HUES48 (cell line): ENCODE measurements around the gene SOWAHA.

ENCODE experiments used
- H3K27ac ChIP-seq: one replicate; pipeline ENCODE4 v1.7.0; 2013; ENCODE audit warnings: low read depth, low read length, inconsistent platforms
- H3K27me3 ChIP-seq: 2 replicates; pipeline ENCODE4 v1.6.1; 2013; ENCODE audit warnings: mild to moderate bottlenecking, low read length; ENCODE audit not compliant: control insufficient read depth, insufficient read depth
- H3K36me3 ChIP-seq: 2 replicates; pipeline ENCODE4 v1.6.1; 2013; ENCODE audit warnings: low read length; ENCODE audit not compliant: control insufficient read depth, insufficient read depth
- H3K4me1 ChIP-seq: 2 replicates; pipeline ENCODE4 v1.6.1; 2013; ENCODE audit warnings: mild to moderate bottlenecking, low read length; ENCODE audit not compliant: control insufficient read depth, insufficient read depth
- H3K4me3 ChIP-seq: 2 replicates; pipeline ENCODE4 v1.5.1; 2013; ENCODE audit warnings: mild to moderate bottlenecking, low read depth, low read length
- H3K9ac ChIP-seq: 2 replicates; pipeline ENCODE4 v1.6.1; 2013; ENCODE audit warnings: mild to moderate bottlenecking, low read depth, low read length, moderate library complexity
- H3K9me3 ChIP-seq: 2 replicates; pipeline ENCODE4 v1.6.1; 2013; ENCODE audit warnings: low read length; ENCODE audit not compliant: control insufficient read depth, insufficient read depth

The SOWAHA gene

GRCh38 chr5:132772291-132773070, 40.6 kb upstream of the SOWAHA start:
- H3K27me3 ChIP-seq = peaks cover 22% of the 10 kb centered on the region
- H3K4me3 ChIP-seq = no peak overlapping the region
- H3K9ac ChIP-seq = no peak overlapping the region

DNA sequence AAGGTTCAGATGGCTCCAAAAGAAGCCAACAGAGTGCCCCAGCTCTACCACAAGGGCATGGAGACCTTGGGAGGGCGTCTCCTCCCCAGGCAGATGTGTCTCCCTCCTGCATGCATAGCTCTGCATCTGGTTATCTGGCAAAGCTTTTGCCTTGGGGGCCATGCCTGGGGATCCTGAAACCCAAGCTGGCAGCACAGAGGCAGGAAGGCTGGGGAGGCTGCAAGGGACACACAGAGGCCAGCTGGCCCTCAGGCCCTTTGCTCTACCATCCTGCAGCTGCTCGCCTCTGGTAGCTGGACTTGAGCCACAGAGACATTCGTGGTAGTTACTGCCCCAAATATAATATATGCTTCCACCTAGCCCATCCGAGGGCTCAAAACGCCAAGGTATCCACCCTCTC, 40.0 kb upstream of the SOWAHA start:
- peaks cover 29% of the 10 kb centered on the region for H3K27me3 ChIP-seq
- H3K4me1 ChIP-seq = peaks cover 19% of the 10 kb centered on the region; the same call in 1 of the 2 replicates
- no peak overlapping the region for H3K9ac ChIP-seq
- H3K36me3 ChIP-seq = no peaks in the 10 kb centered on the region
- no peak overlapping the region for H3K4me3 ChIP-seq
- H3K27ac ChIP-seq = no peak overlapping the region
- no peaks in the 10 kb centered on the region for H3K9me3 ChIP-seq

More at GRCh38 chr5:132772291-132773070, 40.6 kb upstream of the SOWAHA start:
- H3K27ac ChIP-seq = no peak overlapping the region
- H3K36me3 ChIP-seq = no peaks in the 10 kb centered on the region
- H3K9me3 ChIP-seq = no peaks in the 10 kb centered on the region
- peaks cover 15% of the 10 kb centered on the region; the same call in 1 of the 2 replicates for H3K4me1 ChIP-seq

- H3K9ac ChIP-seq = no peak overlapping the region
- no peak overlapping the region for H3K4me3 ChIP-seq
- no peaks in the 10 kb centered on the region for H3K36me3 ChIP-seq
- H3K27me3 ChIP-seq = peaks cover 35% of the 10 kb centered on the region
- peaks cover 22% of the 10 kb centered on the region; the same call in 1 of the 2 replicates for H3K4me1 ChIP-seq
- no peak overlapping the region for H3K27ac ChIP-seq
- no peaks in the 10 kb centered on the region for H3K9me3 ChIP-seq
Observed at GRCh38 chr5:132773601-132774355, 39.3 kb upstream of the SOWAHA start.

DNA sequence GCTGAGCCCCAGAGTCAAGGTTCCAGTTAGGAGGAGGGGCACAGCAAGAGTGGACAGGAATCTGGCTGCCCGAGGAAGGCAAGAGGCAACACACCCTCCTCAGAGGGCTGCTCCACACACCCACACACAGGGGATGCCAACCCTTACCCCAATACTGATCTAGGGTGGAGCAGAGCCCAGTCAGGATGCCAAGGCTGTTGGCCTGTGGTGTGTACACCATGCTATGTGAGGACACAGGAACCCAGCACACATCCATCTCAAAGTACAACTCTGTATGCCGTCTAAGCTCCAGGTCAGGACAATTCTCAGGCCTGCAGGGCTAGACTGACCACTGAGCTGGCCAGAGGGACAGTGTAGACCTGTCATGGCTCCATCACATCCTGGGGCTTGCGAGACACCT, 38.7 kb upstream of the SOWAHA start:
- H3K27me3 ChIP-seq = peaks cover 42% of the 10 kb centered on the region
- no peak overlapping the region for H3K27ac ChIP-seq
- H3K4me1 ChIP-seq = peaks cover 22% of the 10 kb centered on the region; the same call in 1 of the 2 replicates
- H3K9me3 ChIP-seq = no peaks in the 10 kb centered on the region
- H3K36me3 ChIP-seq = no peaks in the 10 kb centered on the region
- H3K9ac ChIP-seq = no peak overlapping the region
- no peak overlapping the region for H3K4me3 ChIP-seq

GRCh38 chr5:132774896-132775295, 38.2 kb upstream of the SOWAHA start:
- Histone ChIP-seq H3K9ac (no peak overlapping the region), H3K9me3 (no peaks in the 10 kb centered on the region), H3K27me3 (peaks cover 47% of the 10 kb centered on the region), H3K36me3 (no peaks in the 10 kb centered on the region), H3K4me3 (no peak overlapping the region), H3K27ac (no peak overlapping the region), H3K4me1 (peaks cover 22% of the 10 kb centered on the region; the same call in 1 of the 2 replicates)

GRCh38 chr5:132775476-132775961, 37.6 kb upstream of the SOWAHA start:
- no peaks in the 10 kb centered on the region for H3K36me3 ChIP-seq
- no peak overlapping the region for H3K27ac ChIP-seq
- peak overlapping the region; percentile 77 for H3K4me3 ChIP-seq
- H3K4me1 ChIP-seq = peaks cover 22% of the 10 kb centered on the region; the same call in 1 of the 2 replicates
- H3K9me3 ChIP-seq = no peaks in the 10 kb centered on the region
- peaks cover 49% of the 10 kb centered on the region for H3K27me3 ChIP-seq
- no peak overlapping the region for H3K9ac ChIP-seq

DNA sequence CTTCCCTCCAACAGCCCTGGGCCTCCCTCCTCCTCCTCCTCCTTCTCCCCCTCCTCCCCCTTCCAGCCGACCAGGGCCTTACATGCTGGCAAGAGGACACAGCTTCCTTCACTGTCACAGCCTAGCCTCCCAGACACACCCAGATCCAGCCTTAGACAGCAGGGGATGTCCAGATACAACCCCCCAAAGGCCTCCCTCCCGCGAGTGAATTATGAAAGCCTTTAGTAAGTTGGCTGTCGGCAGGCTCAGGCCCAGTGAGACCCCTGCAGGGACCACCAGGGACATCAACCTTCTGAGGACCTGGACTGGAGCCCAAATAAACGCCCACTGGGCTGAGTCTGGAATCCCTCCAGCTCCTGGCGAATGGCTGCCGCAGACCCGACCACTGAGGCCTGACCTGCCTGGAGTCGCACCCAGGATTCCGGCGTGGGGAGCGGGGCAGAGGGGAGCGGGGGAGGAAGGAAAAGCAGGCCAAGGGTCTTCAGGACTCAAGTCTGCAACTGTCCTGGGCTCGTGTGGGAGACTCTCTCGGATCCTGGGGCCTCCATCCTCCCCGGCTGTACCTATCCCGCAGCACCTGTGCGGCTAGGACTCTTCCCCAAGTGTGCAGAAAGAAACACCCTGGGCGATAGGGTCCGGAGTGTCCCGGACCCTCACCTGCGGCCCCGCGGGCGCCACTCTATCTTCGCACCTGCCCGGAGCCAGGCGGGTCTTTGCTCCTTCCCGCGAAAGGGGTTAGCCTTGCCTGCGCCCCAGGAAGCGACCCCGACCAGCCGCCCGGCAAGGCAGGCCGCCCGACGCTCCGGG, 36.8 kb upstream of the SOWAHA start:
- H3K4me1 ChIP-seq = peaks cover 14% of the 10 kb centered on the region; the same call in 1 of the 2 replicates
- no peak overlapping the region for H3K9ac ChIP-seq
- H3K36me3 ChIP-seq = no peaks in the 10 kb centered on the region
- peak overlapping the region; percentile 77 for H3K4me3 ChIP-seq
- H3K9me3 ChIP-seq = no peaks in the 10 kb centered on the region
- no peak overlapping the region for H3K27ac ChIP-seq
- peaks cover 54% of the 10 kb centered on the region for H3K27me3 ChIP-seq

DNA sequence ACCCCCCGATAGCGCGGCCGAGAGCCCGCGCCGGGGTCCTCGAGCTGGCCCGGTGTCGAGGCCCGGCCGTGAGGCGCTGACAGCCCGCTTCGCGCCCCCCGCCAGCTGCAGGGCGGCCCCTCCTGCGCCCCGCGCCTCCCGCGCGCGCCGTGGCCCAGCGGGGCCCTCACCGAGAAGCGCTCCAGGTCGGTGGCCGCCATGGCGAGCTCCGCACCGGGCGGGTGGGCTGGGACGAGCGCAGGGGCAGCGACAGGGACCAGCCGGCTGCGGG, 36.2 kb upstream of the SOWAHA start:
- Histone ChIP-seq H3K27ac (no peak overlapping the region), H3K27me3 (peaks cover 54% of the 10 kb centered on the region), H3K9me3 (no peaks in the 10 kb centered on the region), H3K4me1 (peaks cover 13% of the 10 kb centered on the region; the same call in 1 of the 2 replicates), H3K36me3 (no peaks in the 10 kb centered on the region), H3K9ac (no peak overlapping the region), H3K4me3 (peak overlapping the region; percentile 77; the same call in 1 of the 2 replicates)

GRCh38 chr5:132777209-132778069, 35.7 kb upstream of the SOWAHA start, which contains the start of gene SEPTIN8:
Gene SEPTIN8, minus strand, starts transcription at chr5:132777239. Its CDS starts 102 bp downstream, at chr5:132777137.
- no peaks in the 10 kb centered on the region for H3K36me3 ChIP-seq
- H3K9me3 ChIP-seq = no peaks in the 10 kb centered on the region
- H3K4me1 ChIP-seq = peaks cover 13% of the 10 kb centered on the region; the same call in 1 of the 2 replicates
- H3K4me3 ChIP-seq = peak within 1 kb of the TSS; percentile 77
- no peak within 1 kb of the TSS for H3K27ac ChIP-seq
- peaks cover 54% of the 10 kb centered on the region for H3K27me3 ChIP-seq
- no peak within 1 kb of the TSS for H3K9ac ChIP-seq

- H3K27ac ChIP-seq = no peak overlapping the region
Observed at GRCh38 chr5:132778129-132778528, 35.0 kb upstream of the SOWAHA start.

More at GRCh38 chr5:132778129-132778528, 35.0 kb upstream of the SOWAHA start:
- H3K9me3 ChIP-seq = no peaks in the 10 kb centered on the region
- H3K36me3 ChIP-seq = no peaks in the 10 kb centered on the region
- peaks cover 13% of the 10 kb centered on the region; the same call in 1 of the 2 replicates for H3K4me1 ChIP-seq
- H3K4me3 ChIP-seq = peak overlapping the region; percentile 77; the same call in 1 of the 2 replicates
- no peak overlapping the region for H3K9ac ChIP-seq
- peaks cover 54% of the 10 kb centered on the region for H3K27me3 ChIP-seq
